Fibroblast of lung (primary cell): ENCODE results near the gene SERPINE2. TPM values are rescaled to one million over a fixed set of nuclear protein-coding genes. Genes with fewer than 3 reads are reported as not detected.

Source experiments
- DNase-seq, 2 donors: peaks; one replicate each; pipeline versions ENCODE4 v3.0.0 to v3.0.0-alpha.2; 2010; ENCODE audit warnings: low read depth in 2 of 2
- H2AFZ ChIP-seq: 2 replicates; pipeline ENCODE4 v1.5.1; 2012; ENCODE audit warnings: low read length, control low read depth, inconsistent platforms
- H3K27ac ChIP-seq: 2 replicates; pipeline ENCODE4 v1.5.1; 2011; ENCODE audit warnings: low read length, control low read depth; ENCODE audit not compliant: insufficient read depth
- H3K27me3 ChIP-seq: 2 replicates; pipeline ENCODE4 v1.5.1; 2011; ENCODE audit warnings: mild to moderate bottlenecking, low read length; ENCODE audit not compliant: control insufficient read depth, insufficient read depth
- H3K36me3 ChIP-seq: 2 replicates; pipeline ENCODE4 v1.5.1; 2011; ENCODE audit warnings: low read length; ENCODE audit not compliant: control insufficient read depth, insufficient read depth
- H3K4me1 ChIP-seq: 2 replicates; pipeline ENCODE4 v1.5.1; 2011; ENCODE audit warnings: low read length; ENCODE audit not compliant: control insufficient read depth, insufficient read depth; ENCODE audit errors: extremely low read depth
- H3K4me2 ChIP-seq: 2 replicates; pipeline ENCODE4 v1.5.1; 2011; ENCODE audit warnings: low read length, control low read depth; ENCODE audit not compliant: insufficient read depth; ENCODE audit errors: extremely low read depth
- H3K4me3 ChIP-seq, 4 experiments: fragments of 200-600 bp in 1 of 4; sonication (generic) in 1 of 4; replicated peaks in 1 of 4; 2 replicates each; pipeline ENCODE4 v1.5.1; 2011 to 2016; ENCODE audit warnings: low read length in 4 of 4, low read depth in 3 of 4, mild to moderate bottlenecking in 3 of 4, control low read depth in 2 of 4, inconsistent platforms in 1 of 4, mixed read lengths in 1 of 4; ENCODE audit not compliant: insufficient read depth in 1 of 4; ENCODE audit errors: control extremely low read depth in 1 of 4
- H3K79me2 ChIP-seq: 2 replicates; pipeline ENCODE4 v1.5.1; 2012; ENCODE audit warnings: mild to moderate bottlenecking, low read length, inconsistent platforms; ENCODE audit not compliant: control insufficient read depth, insufficient read depth
- H3K9ac ChIP-seq: 2 replicates; pipeline ENCODE4 v1.5.1; 2011; ENCODE audit warnings: mild to moderate bottlenecking, low read length, control low read depth; ENCODE audit not compliant: insufficient read depth
- H3K9me3 ChIP-seq: 2 replicates; pipeline ENCODE4 v1.5.1; 2012; ENCODE audit warnings: low read depth, low read length; ENCODE audit not compliant: control insufficient read depth, insufficient read depth
- H4K20me1 ChIP-seq: 2 replicates; pipeline ENCODE4 v1.5.1; 2011; ENCODE audit warnings: low read length; ENCODE audit not compliant: control insufficient read depth, insufficient read depth; ENCODE audit errors: extremely low read depth
- EZH2 ChIP-seq: IDR thresholded peaks from 2 replicates; pipeline ENCODE4 v1.5.1; 2012; ENCODE audit warnings: low read length, control low read depth, mild to moderate bottlenecking; ENCODE audit errors: missing control alignments
- polyA plus RNA-seq, 2 donors: library from polyadenylated mRNA; depleted of rRNA in 1 of 2; stranded (reverse) in 1 of 2; unstranded in 1 of 2; fragments of >200 nt; gene quantifications; 2 replicates each; pipeline ENCODE4 v1.2.1, GENCODE V29; 2011 to 2012; ENCODE audit warnings: missing spikeins in 1 of 2
- total RNA-seq: library from RNA; depleted of rRNA; stranded (reverse); fragments of >200 nt; gene quantifications from 2 replicates; pipeline ENCODE4 v1.2.1, GENCODE V29; 2014
- TF ChIP-seq, protein P1 (sequence below), 2 donors: IDR thresholded peaks in 1 of 2; conservative IDR thresholded peaks in 1 of 2; 1 replicate in 1 of 2; 2 replicates in 1 of 2; pipeline ENCODE4 v1.5.1; 2011 to 2012; ENCODE audit warnings: low read length in 2 of 2, control low read depth in 1 of 2, inconsistent platforms in 1 of 2, low read depth in 1 of 2, mild to moderate bottlenecking in 1 of 2

SERPINE2 gene
- total and polyA plus RNA-seq, 2 donors (not counting 1 experiment from before 2014, with no cell fraction given): 77.9 to 149 TPM

GRCh38 chr2:223989206-223989855 is 49.8 kb downstream of the SERPINE2 start:
- no peak overlapping the region for H3K9ac ChIP-seq
- H3K9me3 ChIP-seq: no peaks in the 10 kb centered on the region
- TF ChIP-seq EZH2: no peak
- TF ChIP-seq, protein P1, sequence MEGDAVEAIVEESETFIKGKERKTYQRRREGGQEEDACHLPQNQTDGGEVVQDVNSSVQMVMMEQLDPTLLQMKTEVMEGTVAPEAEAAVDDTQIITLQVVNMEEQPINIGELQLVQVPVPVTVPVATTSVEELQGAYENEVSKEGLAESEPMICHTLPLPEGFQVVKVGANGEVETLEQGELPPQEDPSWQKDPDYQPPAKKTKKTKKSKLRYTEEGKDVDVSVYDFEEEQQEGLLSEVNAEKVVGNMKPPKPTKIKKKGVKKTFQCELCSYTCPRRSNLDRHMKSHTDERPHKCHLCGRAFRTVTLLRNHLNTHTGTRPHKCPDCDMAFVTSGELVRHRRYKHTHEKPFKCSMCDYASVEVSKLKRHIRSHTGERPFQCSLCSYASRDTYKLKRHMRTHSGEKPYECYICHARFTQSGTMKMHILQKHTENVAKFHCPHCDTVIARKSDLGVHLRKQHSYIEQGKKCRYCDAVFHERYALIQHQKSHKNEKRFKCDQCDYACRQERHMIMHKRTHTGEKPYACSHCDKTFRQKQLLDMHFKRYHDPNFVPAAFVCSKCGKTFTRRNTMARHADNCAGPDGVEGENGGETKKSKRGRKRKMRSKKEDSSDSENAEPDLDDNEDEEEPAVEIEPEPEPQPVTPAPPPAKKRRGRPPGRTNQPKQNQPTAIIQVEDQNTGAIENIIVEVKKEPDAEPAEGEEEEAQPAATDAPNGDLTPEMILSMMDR (conservative IDR thresholded peaks at IDR 0.05 in 1 of 2, IDR thresholded peaks at IDR 0.05 in 1 of 2; ENCODE audit: low read depth in 1 of 2, low read length in 2 of 2): no peak
- no peaks in the 10 kb centered on the region for H3K79me2 ChIP-seq
- H3K4me3 ChIP-seq: no peak overlapping the region
- no peaks in the 10 kb centered on the region for H4K20me1 ChIP-seq
- no peak overlapping the region for H3K4me2 ChIP-seq
- no peak overlapping the region for H2AFZ ChIP-seq
- H3K36me3 ChIP-seq: no peaks in the 10 kb centered on the region
- no peaks in the 10 kb centered on the region for H3K4me1 ChIP-seq
- no peak for DNase-seq
- H3K27me3 ChIP-seq: no peaks in the 10 kb centered on the region
- no peak overlapping the region for H3K27ac ChIP-seq

DNA sequence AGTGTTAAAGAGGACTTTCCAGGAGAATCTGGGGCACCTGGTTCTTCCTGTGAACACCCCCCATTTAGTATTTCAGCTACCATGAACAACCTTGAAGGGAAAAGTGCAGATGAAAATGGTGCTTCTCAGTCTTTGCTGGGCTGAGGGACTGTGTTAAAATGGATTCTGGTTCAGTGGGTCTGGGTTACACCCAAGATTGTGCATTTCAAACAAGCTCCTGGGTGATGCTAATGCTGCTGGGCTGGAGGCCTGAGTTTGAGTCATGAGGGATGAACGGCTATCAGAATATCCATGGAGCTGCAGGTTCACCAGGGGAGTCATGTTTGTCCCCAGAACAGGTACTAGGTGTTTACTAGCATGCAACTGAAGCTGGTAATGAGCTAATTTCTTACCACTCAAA is 57.8 kb downstream of the SERPINE2 start:
- TF ChIP-seq EZH2: no peak
- TF ChIP-seq, protein P1 (conservative IDR thresholded peaks at IDR 0.05 in 1 of 2, IDR thresholded peaks at IDR 0.05 in 1 of 2; ENCODE audit: low read depth in 1 of 2, low read length in 2 of 2): no peak
- Histone ChIP-seq H3K9ac (no peak overlapping the region), H3K79me2 (no peaks in the 10 kb centered on the region), H3K4me2 (no peak overlapping the region), H4K20me1 (no peaks in the 10 kb centered on the region), H3K9me3 (no peaks in the 10 kb centered on the region), H3K4me3 (no peak overlapping the region), H3K27ac (no peak overlapping the region), H3K36me3 (no peaks in the 10 kb centered on the region), H3K4me1 (no peaks in the 10 kb centered on the region), H3K27me3 (no peaks in the 10 kb centered on the region), H2AFZ (no peak overlapping the region)
- no peak for DNase-seq

- H3K79me2 ChIP-seq: no peaks in the 10 kb centered on the region
- no peaks in the 10 kb centered on the region for H3K4me1 ChIP-seq
- TF ChIP-seq, protein P1 (conservative IDR thresholded peaks at IDR 0.05 in 1 of 2, IDR thresholded peaks at IDR 0.05 in 1 of 2; ENCODE audit: low read depth in 1 of 2, low read length in 2 of 2): no peak
- TF ChIP-seq EZH2: no peak
- H3K36me3 ChIP-seq: no peaks in the 10 kb centered on the region
- no peak overlapping the region for H3K4me3 ChIP-seq
- H4K20me1 ChIP-seq: no peaks in the 10 kb centered on the region
- no peak overlapping the region for H2AFZ ChIP-seq
- no peak overlapping the region for H3K9ac ChIP-seq
- no peak for DNase-seq
- no peak overlapping the region for H3K4me2 ChIP-seq
- no peak overlapping the region for H3K27ac ChIP-seq
- no peaks in the 10 kb centered on the region for H3K9me3 ChIP-seq
- H3K27me3 ChIP-seq: no peaks in the 10 kb centered on the region
Observed at GRCh38 chr2:223980803-223981202, 58.3 kb downstream of the SERPINE2 start.
